SK-N-SH (cell line): Measurements from ENCODE around the gene C1orf35.

ENCODE experiments used
- CTCF ChIP-seq: fragments of 200-600 bp; sonication (generic); IDR thresholded peaks from 2 replicates; pipeline ENCODE4 v1.6.1; 2017; ENCODE audit warnings: antibody characterized with exemption, mild to moderate bottlenecking, moderate library complexity
- EP300 ChIP-seq, 2 experiments: IDR thresholded peaks; 2 replicates each; pipeline versions ENCODE4 v1.4.0 to v1.6.1; 2012; ENCODE audit warnings: borderline replicate concordance in 1 of 2, low read depth in 1 of 2, low read length in 1 of 2
- EZH2phosphoT487 ChIP-seq: fragments of 200-600 bp; sonication (generic); IDR thresholded peaks from 2 replicates; pipeline ENCODE4 v1.6.1; 2017; ENCODE audit warnings: low read depth, mixed run types, mild to moderate bottlenecking, antibody characterized with exemption, moderate library complexity, borderline replicate concordance
- GABPA ChIP-seq: IDR thresholded peaks from 2 replicates; pipeline ENCODE4 v1.4.0; 2012; ENCODE audit warnings: low read depth, mild to moderate bottlenecking
- JUND ChIP-seq: IDR thresholded peaks from 2 replicates; pipeline ENCODE4 v1.4.0; 2012
- NRF1 ChIP-seq: IDR thresholded peaks from 2 replicates; pipeline ENCODE4 v1.6.1; 2012; ENCODE audit warnings: low read depth, mild to moderate bottlenecking, low read length
- POLR2AphosphoS5 ChIP-seq: IDR thresholded peaks from 2 replicates; pipeline ENCODE4 v1.6.1; 2012; ENCODE audit warnings: low read depth, low read length
- RAD21 ChIP-seq: IDR thresholded peaks from 2 replicates; pipeline ENCODE4 v1.6.1; 2012; ENCODE audit warnings: mild to moderate bottlenecking, low read length
- REST ChIP-seq: IDR thresholded peaks from 2 replicates; pipeline ENCODE4 v1.6.1; 2012; ENCODE audit warnings: mild to moderate bottlenecking, low read depth, low read length, moderate library complexity
- RFX5 ChIP-seq: IDR thresholded peaks from 2 replicates; pipeline ENCODE4 v1.6.1; 2012; ENCODE audit warnings: mild to moderate bottlenecking, improper control_type of control experiment, low read length
- SMC3 ChIP-seq: IDR thresholded peaks from 2 replicates; pipeline ENCODE4 v1.6.1; 2012; ENCODE audit warnings: low read depth, low read length, improper control_type of control experiment
- TCF12 ChIP-seq: IDR thresholded peaks from 2 replicates; pipeline ENCODE4 v1.4.0; 2012

- TF ChIP-seq POLR2AphosphoS5 (no peak), CTCF (0 out of 2 replicates have a peak, but pooled peaks have one; percentile 9), EP300 (IDR thresholded peaks at IDR 0.05; ENCODE audit: borderline replicate concordance in 1 of 2, low read depth in 1 of 2, low read length in 1 of 2) (no peak), EZH2phosphoT487 (no peak), RFX5 (no peak), JUND (no peak), TCF12 (no peak), NRF1 (no peak), SMC3 (no peak; the same call in 1 of the 2 replicates), REST (no peak), RAD21 (peak; percentile 49), GABPA (no peak)
Measured at GRCh38 chr1:228073857-228074545, 29.1 kb downstream of the C1orf35 start.
